ENCODE measurements around the gene CLK2.

- TF ChIP-seq CTCF (conservative IDR thresholded peaks at IDR 0.05 in 1 of 2, IDR thresholded peaks at IDR 0.05 in 1 of 2; ENCODE audit: extremely low read depth in 1 of 2, insufficient read depth in 1 of 2, low read depth in 1 of 2, low read length in 2 of 2) = no peak
- TF ChIP-seq EZH2 (IDR thresholded peaks at IDR 0.05; ENCODE audit: borderline replicate concordance, low read length) = no peak
These were observed 25.4 kb downstream of the CLK2 start for GRCh38 chr1:155247667-155248553.

Measured in mammary epithelial cell (primary cell).